Fibroblast of lung (primary cell): ENCODE data around the gene TPGS1.

Experiments used
- CTCF ChIP-seq, 2 donors: IDR thresholded peaks in 1 of 2; conservative IDR thresholded peaks in 1 of 2; 1 replicate in 1 of 2; 2 replicates in 1 of 2; pipeline ENCODE4 v1.5.1; 2011 to 2012; ENCODE audit warnings: low read length in 2 of 2, control low read depth in 1 of 2, inconsistent platforms in 1 of 2, low read depth in 1 of 2, mild to moderate bottlenecking in 1 of 2
- EZH2 ChIP-seq: IDR thresholded peaks from 2 replicates; pipeline ENCODE4 v1.5.1; 2012; ENCODE audit warnings: low read length, control low read depth, mild to moderate bottlenecking; ENCODE audit errors: missing control alignments

GRCh38 chr19:480016-480855 is 27.1 kb upstream of the TPGS1 start:
- TF ChIP-seq CTCF (conservative IDR thresholded peaks at IDR 0.05 in 1 of 2, IDR thresholded peaks at IDR 0.05 in 1 of 2; ENCODE audit: low read depth in 1 of 2, low read length in 2 of 2) (peak; percentile 37 to 56), EZH2 (no peak)
